WTC11 (cell line): Measurements from ENCODE around the gene ATP2B1. TPM values are rescaled to one million over a fixed set of nuclear protein-coding genes. Genes with fewer than 3 reads are reported as not detected.

Source experiments
- ATAC-seq: fragments of 200-7000 bp; cut with Tn5 transposase; 2 replicates; pipeline ENCODE4 v1.10.0; 2021; ENCODE audit warnings: mild to moderate bottlenecking, moderate library complexity
- CTCF ChIA-PET: fragments of 300-600 bp; sonication (Branson Sonifier 250); formaldehyde crosslinking; loops from one replicate; lab custom pipeline; 2021; ENCODE audit warnings: antibody characterized with exemption; lab: Charles Lee
- POLR2A ChIA-PET: fragments of 350-600 bp; sonication (Branson Sonifier 250); formaldehyde crosslinking; loops from one replicate; lab custom pipeline; 2021; ENCODE audit warnings: antibody characterized with exemption; lab: Charles Lee
- DNase-seq: peaks from one replicate; pipeline ENCODE4 v3.0.0; 2021; ENCODE audit warnings: low spot score
- H3K27ac Mint-ChIP-seq: 2 replicates; pipeline ENCODE4 v1.8.0; 2021; ENCODE audit warnings: mixed read lengths
- H3K27me3 Mint-ChIP-seq: 2 replicates; pipeline ENCODE4 v1.8.0; 2021; ENCODE audit warnings: low read depth, mild to moderate bottlenecking, moderate library complexity, mixed read lengths
- H3K36me3 Mint-ChIP-seq: 2 replicates; pipeline ENCODE4 v1.8.0; 2021; ENCODE audit warnings: mixed read lengths
- H3K4me1 Mint-ChIP-seq: 2 replicates; pipeline ENCODE4 v1.8.0; 2022; ENCODE audit warnings: mixed read lengths
- H3K4me3 Mint-ChIP-seq: 2 replicates; pipeline ENCODE4 v1.8.0; 2021; ENCODE audit warnings: mild to moderate bottlenecking, moderate library complexity, mixed read lengths
- H3K9me3 Mint-ChIP-seq: 2 replicates; pipeline ENCODE4 v1.8.0; 2021; ENCODE audit warnings: mixed read lengths
- AR ChIP-seq: fragments of 250-450 bp; sonication (Bioruptor Pico); IDR thresholded peaks from 2 replicates; pipeline ENCODE4 v1.9.0; 2021; ENCODE audit warnings: mild to moderate bottlenecking
- ATF1 ChIP-seq: sonication (generic); formaldehyde crosslinking; IDR thresholded peaks from 2 replicates; pipeline ENCODE4 v1.8.1; 2023; ENCODE audit warnings: mild to moderate bottlenecking, moderate library complexity, missing genetic modification reagents
- CBFB ChIP-seq: sonication (generic); formaldehyde crosslinking; IDR thresholded peaks from 2 replicates; pipeline ENCODE4 v1.8.1; 2022; ENCODE audit warnings: mild to moderate bottlenecking, low read depth, missing genetic modification reagents
- CREM ChIP-seq: sonication (generic); formaldehyde crosslinking; IDR thresholded peaks from 2 replicates; pipeline ENCODE4 v1.8.1; 2022; ENCODE audit warnings: mild to moderate bottlenecking, missing genetic modification reagents, moderate library complexity
- CTCF ChIP-seq: fragments of 200-600 bp; IDR thresholded peaks from 2 replicates; pipeline ENCODE4 v1.8.0; 2022; ENCODE audit warnings: antibody characterized with exemption
- EMX1 ChIP-seq: fragments of 250-450 bp; sonication (Bioruptor Pico); IDR thresholded peaks from 2 replicates; pipeline ENCODE4 v1.8.0; 2021; ENCODE audit warnings: mild to moderate bottlenecking
- ESRRA ChIP-seq: sonication (generic); formaldehyde crosslinking; IDR thresholded peaks from 2 replicates; pipeline ENCODE4 v1.8.1; 2022; ENCODE audit warnings: mild to moderate bottlenecking, missing genetic modification reagents, borderline replicate concordance
- ETV6 ChIP-seq: sonication (generic); formaldehyde crosslinking; IDR thresholded peaks from 2 replicates; pipeline ENCODE4 v1.8.1; 2022; ENCODE audit warnings: mild to moderate bottlenecking, missing genetic modification reagents
- GTF2I ChIP-seq: fragments of 250-450 bp; sonication (Bioruptor Pico); conservative IDR thresholded peaks from 2 replicates; pipeline ENCODE4 v1.4.0; 2021; ENCODE audit warnings: mild to moderate bottlenecking
- NR3C1 ChIP-seq: sonication (generic); formaldehyde crosslinking; conservative IDR thresholded peaks from 2 replicates; pipeline ENCODE4 v1.8.1; 2023; ENCODE audit warnings: low read depth, mild to moderate bottlenecking, missing genetic modification reagents
- OVOL2 ChIP-seq: fragments of 250-450 bp; sonication (Bioruptor Pico); IDR thresholded peaks from 2 replicates; pipeline ENCODE4 v1.9.0; 2021; ENCODE audit warnings: mild to moderate bottlenecking, borderline replicate concordance
- TEAD4 ChIP-seq: sonication (generic); formaldehyde crosslinking; IDR thresholded peaks from 2 replicates; pipeline ENCODE4 v1.8.0; 2022; ENCODE audit warnings: mild to moderate bottlenecking, missing genetic modification reagents
- TP53 ChIP-seq: sonication (generic); formaldehyde crosslinking; IDR thresholded peaks from 2 replicates; pipeline ENCODE4 v1.8.1; 2023; ENCODE audit warnings: mild to moderate bottlenecking, missing genetic modification reagents
- USF2 ChIP-seq: sonication (generic); formaldehyde crosslinking; IDR thresholded peaks from 2 replicates; pipeline ENCODE4 v1.8.1; 2023; ENCODE audit warnings: mild to moderate bottlenecking, missing genetic modification reagents, moderate library complexity
- ZNF263 ChIP-seq: sonication (generic); formaldehyde crosslinking; IDR thresholded peaks from 2 replicates; pipeline ENCODE4 v1.8.1; 2022; ENCODE audit warnings: low read depth, mild to moderate bottlenecking, moderate library complexity, missing genetic modification reagents
- ZNF423 ChIP-seq: fragments of 250-450 bp; sonication (Bioruptor Pico); IDR thresholded peaks from 2 replicates; pipeline ENCODE4 v2.1.2; 2022; ENCODE audit warnings: mild to moderate bottlenecking, moderate library complexity
- total RNA-seq: library from RNA; stranded (reverse); gene quantifications from 3 replicates; pipeline ENCODE4 v1.2.3, GENCODE V29; 2021
- TF ChIP-seq, protein P1 (sequence below): sonication (generic); formaldehyde crosslinking; IDR thresholded peaks from 2 replicates; pipeline ENCODE4 v1.8.0; 2023; ENCODE audit warnings: missing genetic modification reagents
- TF ChIP-seq, protein P2 (sequence below): sonication (generic); formaldehyde crosslinking; IDR thresholded peaks from 2 replicates; pipeline ENCODE4 v1.8.1; 2023; ENCODE audit warnings: mild to moderate bottlenecking, missing genetic modification reagents
- TF ChIP-seq, protein P3 (sequence below): sonication (generic); formaldehyde crosslinking; IDR thresholded peaks from 2 replicates; pipeline ENCODE4 v1.8.1; 2022; ENCODE audit warnings: low read depth, missing genetic modification reagents, borderline replicate concordance
- TF ChIP-seq, protein P4 (sequence below): fragments of 250-450 bp; sonication (Bioruptor Pico); IDR thresholded peaks from 2 replicates; pipeline ENCODE4 v1.9.0; 2021; ENCODE audit warnings: mild to moderate bottlenecking, borderline replicate concordance

The ATP2B1 gene
- total RNA-seq, 1 experiment from 2014 or later: 31.7 TPM

DNA sequence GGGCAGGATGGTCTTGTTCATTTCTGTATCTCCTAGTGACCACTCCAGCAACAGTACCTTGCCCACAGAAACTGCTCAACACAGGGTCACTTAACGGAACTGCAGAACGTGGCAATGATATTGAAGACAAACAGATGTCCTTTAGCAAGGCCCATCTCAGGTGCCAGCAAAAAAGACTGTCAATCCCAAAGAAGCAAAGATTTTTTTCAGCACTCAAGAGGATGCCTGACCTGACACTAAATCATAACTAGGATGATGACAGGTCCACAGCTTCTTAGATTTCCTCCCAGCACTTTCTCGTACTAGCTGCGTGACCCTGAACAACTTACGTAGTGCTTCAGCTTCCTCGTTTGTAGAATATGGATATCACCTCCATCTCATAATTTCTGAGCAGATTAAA is 39.4 kb downstream of the ATP2B1 start:
- Mint-ChIP-seq H3K4me3 (no peak overlapping the region), H3K4me1 (peaks cover 10% of the 10 kb centered on the region)
- POLR2A ChIA-PET: no interaction called here
- no peak for ATAC-seq
- TF ChIP-seq GTF2I (CRISPR knock-in tag) (no peak), ESRRA (CRISPR knock-in tag) (no peak), ATF1 (no peak), ZNF263 (no peak), ZNF423 (no peak), CTCF (no peak), EMX1 (no peak), ETV6 (no peak), CREM (CRISPR knock-in tag) (no peak), TEAD4 (no peak), CBFB (CRISPR knock-in tag) (no peak), OVOL2 (CRISPR knock-in tag) (no peak), NR3C1 (CRISPR knock-in tag) (no peak), AR (CRISPR knock-in tag) (no peak), TP53 (CRISPR knock-in tag) (no peak), USF2 (no peak)
- TF ChIP-seq, protein P1, sequence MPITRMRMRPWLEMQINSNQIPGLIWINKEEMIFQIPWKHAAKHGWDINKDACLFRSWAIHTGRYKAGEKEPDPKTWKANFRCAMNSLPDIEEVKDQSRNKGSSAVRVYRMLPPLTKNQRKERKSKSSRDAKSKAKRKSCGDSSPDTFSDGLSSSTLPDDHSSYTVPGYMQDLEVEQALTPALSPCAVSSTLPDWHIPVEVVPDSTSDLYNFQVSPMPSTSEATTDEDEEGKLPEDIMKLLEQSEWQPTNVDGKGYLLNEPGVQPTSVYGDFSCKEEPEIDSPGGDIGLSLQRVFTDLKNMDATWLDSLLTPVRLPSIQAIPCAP: no peak
- TF ChIP-seq, protein P2, sequence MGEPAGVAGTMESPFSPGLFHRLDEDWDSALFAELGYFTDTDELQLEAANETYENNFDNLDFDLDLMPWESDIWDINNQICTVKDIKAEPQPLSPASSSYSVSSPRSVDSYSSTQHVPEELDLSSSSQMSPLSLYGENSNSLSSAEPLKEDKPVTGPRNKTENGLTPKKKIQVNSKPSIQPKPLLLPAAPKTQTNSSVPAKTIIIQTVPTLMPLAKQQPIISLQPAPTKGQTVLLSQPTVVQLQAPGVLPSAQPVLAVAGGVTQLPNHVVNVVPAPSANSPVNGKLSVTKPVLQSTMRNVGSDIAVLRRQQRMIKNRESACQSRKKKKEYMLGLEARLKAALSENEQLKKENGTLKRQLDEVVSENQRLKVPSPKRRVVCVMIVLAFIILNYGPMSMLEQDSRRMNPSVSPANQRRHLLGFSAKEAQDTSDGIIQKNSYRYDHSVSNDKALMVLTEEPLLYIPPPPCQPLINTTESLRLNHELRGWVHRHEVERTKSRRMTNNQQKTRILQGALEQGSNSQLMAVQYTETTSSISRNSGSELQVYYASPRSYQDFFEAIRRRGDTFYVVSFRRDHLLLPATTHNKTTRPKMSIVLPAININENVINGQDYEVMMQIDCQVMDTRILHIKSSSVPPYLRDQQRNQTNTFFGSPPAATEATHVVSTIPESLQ (CRISPR knock-in tag): no peak
- TF ChIP-seq, protein P3, sequence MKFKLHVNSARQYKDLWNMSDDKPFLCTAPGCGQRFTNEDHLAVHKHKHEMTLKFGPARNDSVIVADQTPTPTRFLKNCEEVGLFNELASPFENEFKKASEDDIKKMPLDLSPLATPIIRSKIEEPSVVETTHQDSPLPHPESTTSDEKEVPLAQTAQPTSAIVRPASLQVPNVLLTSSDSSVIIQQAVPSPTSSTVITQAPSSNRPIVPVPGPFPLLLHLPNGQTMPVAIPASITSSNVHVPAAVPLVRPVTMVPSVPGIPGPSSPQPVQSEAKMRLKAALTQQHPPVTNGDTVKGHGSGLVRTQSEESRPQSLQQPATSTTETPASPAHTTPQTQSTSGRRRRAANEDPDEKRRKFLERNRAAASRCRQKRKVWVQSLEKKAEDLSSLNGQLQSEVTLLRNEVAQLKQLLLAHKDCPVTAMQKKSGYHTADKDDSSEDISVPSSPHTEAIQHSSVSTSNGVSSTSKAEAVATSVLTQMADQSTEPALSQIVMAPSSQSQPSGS: no peak
- TF ChIP-seq, protein P4, sequence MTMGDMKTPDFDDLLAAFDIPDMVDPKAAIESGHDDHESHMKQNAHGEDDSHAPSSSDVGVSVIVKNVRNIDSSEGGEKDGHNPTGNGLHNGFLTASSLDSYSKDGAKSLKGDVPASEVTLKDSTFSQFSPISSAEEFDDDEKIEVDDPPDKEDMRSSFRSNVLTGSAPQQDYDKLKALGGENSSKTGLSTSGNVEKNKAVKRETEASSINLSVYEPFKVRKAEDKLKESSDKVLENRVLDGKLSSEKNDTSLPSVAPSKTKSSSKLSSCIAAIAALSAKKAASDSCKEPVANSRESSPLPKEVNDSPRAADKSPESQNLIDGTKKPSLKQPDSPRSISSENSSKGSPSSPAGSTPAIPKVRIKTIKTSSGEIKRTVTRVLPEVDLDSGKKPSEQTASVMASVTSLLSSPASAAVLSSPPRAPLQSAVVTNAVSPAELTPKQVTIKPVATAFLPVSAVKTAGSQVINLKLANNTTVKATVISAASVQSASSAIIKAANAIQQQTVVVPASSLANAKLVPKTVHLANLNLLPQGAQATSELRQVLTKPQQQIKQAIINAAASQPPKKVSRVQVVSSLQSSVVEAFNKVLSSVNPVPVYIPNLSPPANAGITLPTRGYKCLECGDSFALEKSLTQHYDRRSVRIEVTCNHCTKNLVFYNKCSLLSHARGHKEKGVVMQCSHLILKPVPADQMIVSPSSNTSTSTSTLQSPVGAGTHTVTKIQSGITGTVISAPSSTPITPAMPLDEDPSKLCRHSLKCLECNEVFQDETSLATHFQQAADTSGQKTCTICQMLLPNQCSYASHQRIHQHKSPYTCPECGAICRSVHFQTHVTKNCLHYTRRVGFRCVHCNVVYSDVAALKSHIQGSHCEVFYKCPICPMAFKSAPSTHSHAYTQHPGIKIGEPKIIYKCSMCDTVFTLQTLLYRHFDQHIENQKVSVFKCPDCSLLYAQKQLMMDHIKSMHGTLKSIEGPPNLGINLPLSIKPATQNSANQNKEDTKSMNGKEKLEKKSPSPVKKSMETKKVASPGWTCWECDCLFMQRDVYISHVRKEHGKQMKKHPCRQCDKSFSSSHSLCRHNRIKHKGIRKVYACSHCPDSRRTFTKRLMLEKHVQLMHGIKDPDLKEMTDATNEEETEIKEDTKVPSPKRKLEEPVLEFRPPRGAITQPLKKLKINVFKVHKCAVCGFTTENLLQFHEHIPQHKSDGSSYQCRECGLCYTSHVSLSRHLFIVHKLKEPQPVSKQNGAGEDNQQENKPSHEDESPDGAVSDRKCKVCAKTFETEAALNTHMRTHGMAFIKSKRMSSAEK (CRISPR knock-in tag): no peak
- TF ChIP-seq, all 79 proteins: peak for 0
- no peak for DNase-seq
- Mint-ChIP-seq H3K36me3 (no peaks in the 10 kb centered on the region), H3K9me3 (no peaks in the 10 kb centered on the region), H3K27ac (no peak overlapping the region), H3K27me3 (no peaks in the 10 kb centered on the region)
- CTCF ChIA-PET: no interaction called here
